SK-N-SH treated with all-trans-retinoic acid at 6 μM for 48 hours (cell line): ENCODE data around the gene PPP2R2C.

Experiments used
- ATAC-seq: fragments of 200-7000 bp; cut with Tn5 transposase; 3 replicates; pipeline ENCODE4 v1.9.1; 2020; ENCODE audit warnings: mild to moderate bottlenecking, moderate library complexity
- ARNTL ChIP-seq: fragments of 450-650 bp; formaldehyde crosslinking; IDR thresholded peaks from 2 replicates; pipeline ENCODE4 v1.5.0; 2020; ENCODE audit warnings: low read depth, mild to moderate bottlenecking, moderate library complexity, borderline replicate concordance
- BACH2 ChIP-seq: fragments of 250-450 bp; sonication (Bioruptor Pico); IDR thresholded peaks from 2 replicates; pipeline ENCODE4 v1.9.0; 2021; ENCODE audit warnings: mild to moderate bottlenecking, borderline replicate concordance
- CSDC2 ChIP-seq: fragments of 250-450 bp; sonication (Bioruptor Pico); IDR thresholded peaks from 2 replicates; pipeline ENCODE4 v1.5.0; 2020; ENCODE audit warnings: mild to moderate bottlenecking, moderate library complexity
- CSRNP3 ChIP-seq: fragments of 250-450 bp; sonication (Bioruptor Pico); IDR thresholded peaks from 2 replicates; pipeline ENCODE4 v1.5.1; 2021; ENCODE audit warnings: mild to moderate bottlenecking, moderate library complexity
- ESRRG ChIP-seq: fragments of 250-450 bp; sonication (Bioruptor Pico); IDR thresholded peaks from 2 replicates; pipeline ENCODE4 v1.6.1; 2021; ENCODE audit warnings: mild to moderate bottlenecking
- GLIS3 ChIP-seq: fragments of 250-450 bp; sonication (Bioruptor Pico); IDR thresholded peaks from 2 replicates; pipeline ENCODE4 v1.5.0; 2020; ENCODE audit warnings: mild to moderate bottlenecking, moderate library complexity
- ISL1 ChIP-seq: fragments of 250-450 bp; sonication (Bioruptor Pico); IDR thresholded peaks from 2 replicates; pipeline ENCODE4 v2.1.2; 2022; ENCODE audit warnings: mild to moderate bottlenecking, moderate library complexity
- OSR1 ChIP-seq: fragments of 250-450 bp; sonication (Bioruptor Pico); IDR thresholded peaks from 2 replicates; pipeline ENCODE4 v1.8.0; 2022; ENCODE audit warnings: moderate library complexity, mild to moderate bottlenecking, inconsistent platforms
- POU6F1 ChIP-seq: fragments of 250-450 bp; sonication (Bioruptor Pico); IDR thresholded peaks from 2 replicates; pipeline ENCODE4 v1.8.0; 2021; ENCODE audit warnings: low read depth, mild to moderate bottlenecking, moderate library complexity, borderline replicate concordance
- PPARA ChIP-seq: fragments of 250-450 bp; sonication (Bioruptor Pico); IDR thresholded peaks from 2 replicates; pipeline ENCODE4 v1.5.0; 2020; ENCODE audit warnings: mild to moderate bottlenecking, borderline replicate concordance
- RARB ChIP-seq: fragments of 250-450 bp; sonication (Bioruptor Pico); IDR thresholded peaks from 2 replicates; pipeline ENCODE4 v1.8.0; 2021; ENCODE audit warnings: mild to moderate bottlenecking, moderate library complexity
- SNAI2 ChIP-seq: fragments of 250-450 bp; sonication (Bioruptor Pico); IDR thresholded peaks from 2 replicates; pipeline ENCODE4 v1.5.0; 2020; ENCODE audit warnings: mild to moderate bottlenecking, moderate library complexity
- TCF4 ChIP-seq: fragments of 250-450 bp; sonication (Bioruptor Pico); IDR thresholded peaks from 2 replicates; pipeline ENCODE4 v1.8.0; 2021; ENCODE audit warnings: mild to moderate bottlenecking, moderate library complexity, borderline replicate concordance
- TSHZ2 ChIP-seq: fragments of 250-450 bp; sonication (Bioruptor Pico); IDR thresholded peaks from 2 replicates; pipeline ENCODE4 v1.5.0; 2020; ENCODE audit warnings: mild to moderate bottlenecking, moderate library complexity
- ZC3H10 ChIP-seq: fragments of 250-450 bp; sonication (Bioruptor Pico); IDR thresholded peaks from 2 replicates; pipeline ENCODE4 v1.5.1; 2021; ENCODE audit warnings: mild to moderate bottlenecking, moderate library complexity
- ZFP3 ChIP-seq: fragments of 250-450 bp; sonication (Bioruptor Pico); IDR thresholded peaks from 2 replicates; pipeline ENCODE4 v1.5.0; 2020; ENCODE audit warnings: mild to moderate bottlenecking, moderate library complexity
- ZFP30 ChIP-seq: fragments of 450-650 bp; formaldehyde crosslinking; IDR thresholded peaks from 2 replicates; pipeline ENCODE4 v1.5.0; 2022; ENCODE audit warnings: mild to moderate bottlenecking, moderate library complexity
- ZNF565 ChIP-seq: fragments of 450-650 bp; formaldehyde crosslinking; conservative IDR thresholded peaks from 2 replicates; pipeline ENCODE4 v1.5.0; 2020; ENCODE audit warnings: low read depth, mild to moderate bottlenecking, moderate library complexity
- ZNF70 ChIP-seq: fragments of 450-650 bp; formaldehyde crosslinking; IDR thresholded peaks from 2 replicates; pipeline ENCODE4 v1.5.0; 2020; ENCODE audit warnings: mild to moderate bottlenecking, moderate library complexity
- ZNF8 ChIP-seq: fragments of 450-650 bp; formaldehyde crosslinking; IDR thresholded peaks from 2 replicates; pipeline ENCODE4 v1.5.0; 2020; ENCODE audit warnings: mild to moderate bottlenecking, moderate library complexity
- TF ChIP-seq, protein P1 (sequence below): fragments of 250-450 bp; sonication (Bioruptor Pico); IDR thresholded peaks from 2 replicates; pipeline ENCODE4 v1.5.1; 2020; ENCODE audit warnings: low read depth, mild to moderate bottlenecking, moderate library complexity

Gene PPP2R2C

DNA sequence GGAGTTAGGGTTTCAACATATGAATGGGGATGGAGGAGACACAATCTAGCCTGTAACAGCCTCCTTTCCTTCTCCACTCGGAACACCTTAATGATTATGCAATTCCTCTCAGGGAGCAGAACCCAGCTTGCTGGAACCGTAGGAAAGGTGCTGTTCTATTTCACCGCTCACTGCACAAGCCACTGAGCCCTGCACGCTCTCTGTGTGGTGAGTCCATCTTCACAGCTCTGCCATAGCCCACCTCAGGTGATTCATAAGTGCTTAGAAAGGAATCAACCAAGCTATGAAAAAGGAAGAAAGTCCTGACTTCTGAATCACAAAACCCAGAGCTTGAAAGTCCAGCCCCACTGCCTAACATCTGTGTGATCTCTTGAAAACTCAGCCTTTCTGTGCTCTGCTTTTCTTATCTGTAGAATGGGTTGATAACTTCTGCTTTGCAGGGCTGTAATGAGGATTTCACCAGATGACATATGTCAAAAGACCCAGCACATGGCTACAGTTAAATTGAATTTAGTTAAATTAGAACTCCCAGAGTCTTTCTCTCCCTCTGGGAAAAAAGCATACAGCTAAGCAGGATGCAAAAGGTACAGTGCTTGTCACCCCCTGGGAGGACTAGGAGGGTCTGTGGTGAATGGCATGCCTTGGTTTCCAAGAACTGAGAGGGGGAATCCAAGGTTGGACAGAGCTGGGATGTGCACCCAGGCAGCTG, 111.2 kb downstream of the PPP2R2C start:
- TF ChIP-seq CSDC2 (CRISPR knock-in tag) (no peak), ISL1 (CRISPR knock-in tag) (no peak), ARNTL (CRISPR knock-in tag) (no peak), POU6F1 (CRISPR knock-in tag) (no peak), ZFP30 (CRISPR knock-in tag) (no peak), OSR1 (CRISPR knock-in tag) (no peak)

DNA sequence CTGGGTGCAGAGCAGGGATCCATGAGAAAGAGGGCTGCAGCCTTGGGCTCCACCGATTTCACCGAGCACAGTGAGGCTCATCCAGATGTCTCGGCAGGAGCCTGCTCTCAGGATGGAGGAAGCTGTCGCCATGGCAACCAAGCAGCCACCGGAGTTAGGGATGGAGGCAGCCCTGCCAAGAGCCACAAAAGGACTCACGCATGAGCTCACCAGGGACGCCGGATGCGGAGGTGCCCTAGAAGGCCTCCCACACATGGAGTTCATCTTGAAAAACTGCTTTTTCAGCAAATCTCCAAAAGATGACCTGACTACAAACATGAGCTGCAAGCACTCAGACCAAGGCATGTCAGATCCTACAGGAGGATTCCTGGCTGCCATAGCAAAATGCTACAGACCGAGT, 112.0 kb downstream of the PPP2R2C start:
- ATAC-seq, result no peak

More for the DNA sequence above, 111.2 kb downstream of the PPP2R2C start:
- ATAC-seq, result no peak

DNA sequence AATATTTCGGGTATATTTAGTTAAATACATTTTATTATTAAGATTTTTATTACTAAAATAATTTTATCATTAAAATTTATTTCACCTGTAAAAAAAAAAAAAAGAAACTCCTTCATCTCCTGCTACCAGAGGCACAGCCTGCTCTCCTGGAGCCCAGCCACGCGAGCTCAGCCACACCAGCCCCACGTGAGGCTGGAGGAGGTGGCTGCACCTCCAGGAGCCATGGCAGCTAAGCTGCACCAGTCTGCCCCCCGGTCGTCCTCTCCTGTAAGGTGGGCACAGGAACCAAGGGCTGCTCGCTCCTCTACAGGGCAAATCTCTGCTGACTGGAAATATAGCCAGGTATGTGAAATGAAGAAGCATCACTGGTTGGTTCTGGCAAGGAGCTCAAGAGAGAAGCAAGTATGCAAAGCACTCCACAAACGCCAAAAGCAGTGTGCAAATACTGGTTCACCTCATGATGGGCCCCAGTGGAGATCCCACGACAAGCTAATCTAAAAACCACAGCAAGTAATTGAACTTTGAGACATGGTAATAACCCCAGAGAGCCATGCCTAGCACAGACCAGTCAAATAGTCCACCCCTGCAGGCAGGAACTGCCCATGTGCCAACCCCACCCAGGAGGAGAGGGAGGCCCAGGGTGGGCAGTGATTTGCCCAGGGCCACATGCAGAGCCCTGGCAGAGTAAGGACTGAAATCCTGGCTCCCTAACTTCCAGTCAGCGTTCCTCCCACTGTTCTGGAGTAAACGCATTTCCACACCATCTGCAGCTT, 112.7 kb downstream of the PPP2R2C start:
- no peak for ATAC-seq
- no peak for TF ChIP-seq RARB (CRISPR knock-in tag)
- no peak for TF ChIP-seq PPARA
- no peak for TF ChIP-seq POU6F1 (CRISPR knock-in tag)
- no peak for TF ChIP-seq GLIS3 (CRISPR knock-in tag)
- TF ChIP-seq SNAI2 (CRISPR knock-in tag), result no peak
- no peak for TF ChIP-seq TCF4 (CRISPR knock-in tag)
- no peak for TF ChIP-seq ZNF565
- TF ChIP-seq ZNF8, result no peak
- TF ChIP-seq TSHZ2 (CRISPR knock-in tag), result no peak
- no peak for TF ChIP-seq CSRNP3 (CRISPR knock-in tag)
- no peak for TF ChIP-seq ZFP3 (CRISPR knock-in tag)
- TF ChIP-seq ZFP30 (CRISPR knock-in tag), result no peak
- no peak for TF ChIP-seq BACH2 (CRISPR knock-in tag)
- no peak for TF ChIP-seq ZC3H10 (CRISPR knock-in tag)
- no peak for TF ChIP-seq ESRRG (CRISPR knock-in tag)
- TF ChIP-seq, protein P1, sequence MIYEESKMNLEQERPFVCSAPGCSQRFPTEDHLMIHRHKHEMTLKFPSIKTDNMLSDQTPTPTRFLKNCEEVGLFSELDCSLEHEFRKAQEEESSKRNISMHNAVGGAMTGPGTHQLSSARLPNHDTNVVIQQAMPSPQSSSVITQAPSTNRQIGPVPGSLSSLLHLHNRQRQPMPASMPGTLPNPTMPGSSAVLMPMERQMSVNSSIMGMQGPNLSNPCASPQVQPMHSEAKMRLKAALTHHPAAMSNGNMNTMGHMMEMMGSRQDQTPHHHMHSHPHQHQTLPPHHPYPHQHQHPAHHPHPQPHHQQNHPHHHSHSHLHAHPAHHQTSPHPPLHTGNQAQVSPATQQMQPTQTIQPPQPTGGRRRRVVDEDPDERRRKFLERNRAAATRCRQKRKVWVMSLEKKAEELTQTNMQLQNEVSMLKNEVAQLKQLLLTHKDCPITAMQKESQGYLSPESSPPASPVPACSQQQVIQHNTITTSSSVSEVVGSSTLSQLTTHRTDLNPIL (CRISPR knock-in tag), result no peak
- TF ChIP-seq ISL1 (CRISPR knock-in tag), result no peak
- no peak for TF ChIP-seq ARNTL (CRISPR knock-in tag)
- TF ChIP-seq ZNF70 (CRISPR knock-in tag), result no peak

More for the DNA sequence above, 112.0 kb downstream of the PPP2R2C start:
- no peak for TF ChIP-seq ZNF565
- no peak for TF ChIP-seq ZFP30 (CRISPR knock-in tag)
- TF ChIP-seq GLIS3 (CRISPR knock-in tag), result no peak
- no peak for TF ChIP-seq BACH2 (CRISPR knock-in tag)
- no peak for TF ChIP-seq ZC3H10 (CRISPR knock-in tag)
- TF ChIP-seq RARB (CRISPR knock-in tag), result no peak
- TF ChIP-seq, all 23 proteins: peak for 0
